GM19193 (cell line): Measurements from ENCODE around the gene TPPP2.
A peak's percentile ranks its signal among the peaks of the same experiment; 100 is the strongest.

ENCODE experiments used
- POLR2A ChIP-seq: IDR thresholded peaks from 4 replicates; pipeline ENCODE4 v1.6.1; 2011; ENCODE audit not compliant: insufficient read depth, insufficient read length; ENCODE audit errors: extremely low read depth

TPPP2 gene

GRCh38 chr14:21029917-21030316 lies at the start of gene TPPP2:
TPPP2 (plus strand) TSS chr14:21030217; CDS start chr14:21030582, 365 bp downstream.
- no peak for TF ChIP-seq POLR2A

DNA sequence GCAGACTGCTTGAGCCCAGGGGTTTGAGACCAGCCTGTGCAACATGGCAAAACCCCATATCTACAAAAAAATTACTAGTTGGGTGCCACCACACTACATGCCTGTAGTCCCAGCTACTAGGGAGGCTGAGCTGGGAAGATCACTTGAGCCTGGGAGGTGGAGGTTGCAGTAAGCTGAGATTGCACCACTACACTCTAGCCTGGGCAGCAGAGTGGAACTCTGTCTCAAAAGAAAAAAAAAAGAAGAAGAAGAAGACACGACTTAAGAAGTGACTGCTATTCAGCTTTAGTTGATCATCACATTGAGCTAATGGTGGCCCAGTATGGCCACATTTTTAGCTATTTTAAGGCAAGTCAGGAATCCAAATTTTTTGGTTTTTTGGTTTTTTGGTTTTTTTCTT lies 49.1 kb upstream of the TPPP2 start:
- no peak for TF ChIP-seq POLR2A

DNA sequence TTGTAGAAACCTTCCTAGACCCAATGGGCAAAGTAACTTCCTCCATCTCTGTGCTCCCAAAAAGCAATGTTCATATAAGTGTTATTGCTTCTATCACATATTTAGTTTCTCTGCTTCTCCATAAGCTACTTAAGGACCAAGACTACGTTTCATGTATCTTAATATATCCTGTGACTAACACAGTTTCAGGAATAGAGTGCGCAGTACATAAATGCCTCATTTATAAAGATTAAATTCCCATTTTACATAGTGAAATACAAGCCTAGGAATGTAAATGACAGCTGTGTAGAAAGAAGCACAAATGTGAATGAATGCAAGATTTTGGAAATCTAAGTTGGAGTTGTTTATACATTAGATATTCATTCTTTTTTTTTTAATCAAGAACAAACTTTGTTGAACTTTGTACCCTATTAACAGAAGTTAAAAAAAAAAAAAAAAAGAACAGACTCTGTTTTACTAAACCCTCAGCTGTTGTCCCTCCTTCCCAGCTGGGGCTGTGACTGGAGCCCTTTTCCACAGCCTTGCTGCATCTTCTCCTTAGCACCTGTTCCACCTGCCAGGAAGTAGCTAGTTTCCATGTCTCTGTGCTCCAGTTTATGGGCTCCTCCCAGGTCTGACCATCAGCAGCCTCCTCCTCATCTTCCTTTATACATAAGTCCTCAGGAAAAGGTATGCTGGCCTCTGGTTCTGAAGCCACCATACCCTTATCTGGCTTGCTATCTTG lies 47.2 kb upstream of the TPPP2 start:
- no peak for TF ChIP-seq POLR2A

DNA sequence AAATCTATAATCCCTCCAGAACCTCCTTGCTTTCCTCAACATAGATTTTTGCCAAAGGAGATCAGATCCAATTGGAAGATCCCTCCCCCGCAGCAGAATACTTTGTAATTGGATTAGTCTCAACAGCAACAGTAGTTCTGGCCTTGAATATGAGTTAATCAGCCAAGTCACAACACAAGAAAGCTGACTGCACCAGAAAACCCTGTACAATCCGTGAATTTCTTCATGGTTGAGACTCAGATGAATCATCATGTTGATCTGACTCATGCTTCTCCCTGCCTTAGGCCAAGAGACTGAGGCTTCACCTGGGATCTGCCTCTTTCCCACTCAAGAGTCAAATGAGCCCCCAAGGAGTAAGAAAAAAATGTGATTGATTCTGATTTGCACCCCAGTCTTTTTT lies 43.2 kb upstream of the TPPP2 start:
- TF ChIP-seq POLR2A, result no peak

- no peak for TF ChIP-seq POLR2A
Measured at GRCh38 chr14:20988717-20989470, 41.1 kb upstream of the TPPP2 start.

GRCh38 chr14:20989471-20989786 lies 40.6 kb upstream of the TPPP2 start:
- no peak for TF ChIP-seq POLR2A

DNA sequence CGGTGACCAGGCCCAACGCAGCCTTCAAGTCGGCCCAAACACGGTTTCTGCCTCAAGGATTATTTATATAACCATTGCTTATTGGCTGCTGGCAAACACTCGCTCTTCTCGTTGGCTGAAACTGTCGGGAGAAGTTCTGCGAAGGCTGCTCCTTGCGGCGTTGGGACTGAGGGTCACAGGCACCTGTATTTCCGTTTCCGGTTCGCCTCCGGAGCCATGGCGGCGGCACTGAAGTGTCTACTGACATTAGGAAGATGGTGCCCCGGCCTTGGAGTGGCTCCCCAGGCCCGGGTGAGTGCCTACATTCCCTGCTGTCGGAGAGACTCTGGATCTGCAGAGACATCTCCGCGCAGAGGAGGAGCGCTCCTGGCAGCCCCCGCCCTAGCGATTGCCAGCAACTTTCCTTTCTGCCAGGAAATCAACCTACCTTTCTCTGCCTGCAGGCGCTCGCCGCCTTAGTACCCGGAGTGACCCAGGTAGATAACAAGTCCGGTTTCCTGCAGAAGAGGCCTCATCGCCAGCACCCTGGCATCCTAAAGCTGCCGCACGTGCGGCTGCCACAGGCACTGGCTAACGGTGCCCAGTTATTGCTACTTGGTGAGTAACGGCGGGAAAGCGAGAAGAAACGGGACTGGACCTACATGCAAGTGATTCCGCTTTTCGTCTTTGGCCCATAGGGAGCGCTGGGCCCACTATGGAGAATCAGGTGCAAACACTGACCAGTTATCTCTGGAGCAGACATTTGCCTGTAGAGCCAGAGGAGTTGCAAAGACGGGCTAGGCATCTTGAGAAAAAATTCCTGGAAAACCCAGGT lies 40.0 kb upstream of the TPPP2 start, which contains the start of gene METTL17:
TSS of gene METTL17 (plus strand) at position 194 of the 814 bp plus-strand sequence. CDS start at position 217, 23 bp downstream.
- TF ChIP-seq POLR2A, result peak; percentile 92

GRCh38 chr14:20996521-20996920 lies 33.5 kb upstream of the TPPP2 start:
- TF ChIP-seq POLR2A, result no peak

DNA sequence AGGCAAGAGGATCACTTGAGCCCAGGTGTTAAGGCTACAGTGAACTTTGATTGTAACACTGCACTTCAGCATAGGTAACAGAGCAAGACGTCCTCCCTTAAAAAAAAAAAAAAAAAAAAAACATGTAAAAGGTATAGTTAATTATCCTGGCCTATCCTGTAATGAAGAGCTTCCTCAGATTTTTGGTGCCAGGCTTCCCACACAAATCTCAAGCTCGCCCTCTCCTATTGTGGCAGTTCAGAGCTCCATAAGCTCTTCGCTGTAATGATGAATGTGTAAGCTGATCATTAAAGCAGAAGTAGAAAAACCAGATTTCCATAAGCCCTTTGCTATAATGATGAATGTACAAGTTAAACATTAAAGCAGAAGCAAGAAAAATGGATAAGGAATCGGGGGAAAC lies 32.9 kb upstream of the TPPP2 start:
- TF ChIP-seq POLR2A, result no peak

GRCh38 chr14:20997564-20997963 lies 32.5 kb upstream of the TPPP2 start:
- no peak for TF ChIP-seq POLR2A

DNA sequence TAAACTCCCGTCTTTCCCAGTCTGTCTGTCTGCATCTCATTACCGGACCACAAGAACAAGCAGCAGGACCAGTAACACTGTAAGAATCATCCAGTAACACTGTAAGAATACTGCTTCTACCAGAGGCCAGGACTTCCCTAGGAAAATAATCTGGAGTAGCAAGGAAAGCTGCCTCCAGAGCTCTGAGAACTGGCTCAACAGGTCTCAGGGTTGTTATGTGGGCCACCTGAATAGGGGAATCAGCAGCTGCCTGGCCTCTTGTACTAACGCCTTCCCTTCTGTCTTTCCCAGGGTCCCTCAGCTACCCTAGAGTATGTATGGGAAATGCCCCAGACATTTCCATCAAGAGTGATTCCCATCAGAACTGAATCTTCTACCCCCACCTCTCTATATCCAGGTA lies 31.9 kb upstream of the TPPP2 start:
- TF ChIP-seq POLR2A, result no peak

DNA sequence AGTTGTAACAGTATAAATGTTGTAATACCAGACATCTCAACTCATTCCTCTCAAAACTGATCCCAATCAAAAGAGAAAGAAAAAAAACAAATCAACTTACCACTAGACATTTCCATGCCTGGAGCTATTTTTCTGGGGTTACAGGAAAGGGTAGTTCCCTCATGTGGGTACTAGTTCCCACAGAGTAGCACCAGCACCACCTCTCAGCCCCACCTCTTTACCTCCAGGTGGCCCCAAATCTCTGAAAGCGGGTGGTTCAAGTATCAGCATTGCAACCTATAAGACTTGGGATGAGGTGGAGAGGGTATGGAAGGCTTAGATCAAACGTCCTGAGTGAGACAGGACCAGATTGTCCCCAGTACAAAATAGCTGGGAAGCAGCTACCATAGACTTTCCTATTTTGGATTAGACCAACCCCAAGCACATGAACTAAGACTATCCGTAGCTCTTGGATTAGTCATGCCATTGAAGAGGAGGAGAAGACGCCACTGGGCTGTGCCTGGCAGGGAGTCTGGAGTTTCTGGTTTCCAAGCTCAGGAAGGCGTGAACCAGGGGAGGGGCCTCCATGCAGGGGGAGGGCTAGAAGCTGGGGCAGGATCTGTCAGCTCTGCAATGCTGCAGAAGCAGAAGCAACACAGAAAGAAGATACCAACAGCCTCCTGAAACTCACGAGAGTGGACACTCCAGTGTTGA lies 31.2 kb upstream of the TPPP2 start, which contains the start of gene SLC39A2:
TSS of gene SLC39A2 (plus strand) at position 620 of the 693 bp plus-strand sequence. CDS start 154 bp downstream, outside the sequence.
- no peak for TF ChIP-seq POLR2A

DNA sequence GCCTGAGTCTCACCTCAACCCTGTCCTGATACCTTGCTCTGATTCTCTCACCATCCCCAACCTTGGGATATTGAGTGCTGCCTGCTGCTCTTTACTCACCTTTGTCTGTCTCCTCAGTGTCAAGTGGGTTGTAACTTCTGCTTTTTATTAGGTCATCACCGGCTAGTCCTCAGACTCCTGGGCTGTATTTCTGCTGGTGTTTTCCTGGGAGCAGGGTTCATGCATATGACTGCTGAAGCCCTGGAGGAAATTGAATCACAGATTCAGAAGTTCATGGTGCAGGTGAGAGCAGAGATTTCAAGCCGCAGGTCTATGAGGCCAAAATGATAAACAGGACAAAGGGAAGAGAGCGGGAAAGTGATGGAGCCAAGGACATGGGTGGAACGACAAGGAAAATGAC lies 30.4 kb upstream of the TPPP2 start:
- no peak for TF ChIP-seq POLR2A

GRCh38 chr14:21001218-21001617 lies 28.8 kb upstream of the TPPP2 start:
- TF ChIP-seq POLR2A, result no peak
